ENCODE results near the gene VANGL2. TPM values are rescaled to one million over a fixed set of nuclear protein-coding genes. Genes with fewer than 3 reads are reported as not detected.

Gene VANGL2
- total RNA-seq, 2 donors from 2014 or later = not detected

- H3K36me3 Mint-ChIP-seq (ENCODE audit: low read depth) = peaks cover 11% of the 10 kb centered on the region
- H3K27ac Mint-ChIP-seq = no peak overlapping the region
- no peak overlapping the region for H3K4me3 Mint-ChIP-seq
- peaks cover 20% of the 10 kb centered on the region for H3K4me1 Mint-ChIP-seq
- DNase-seq = no peak
- no peaks in the 10 kb centered on the region for H3K9me3 ChIP-seq (ENCODE audit: control insufficient read depth, low read length, poor library complexity, severe bottlenecking)
- peaks cover 37% of the 10 kb centered on the region for H3K27me3 Mint-ChIP-seq
- ATAC-seq = no peak
Observed at GRCh38 chr1:160403244-160403643, 2.9 kb downstream of the VANGL2 start.

GRCh38 chr1:160404094-160404493 lies 3.7 kb downstream of the VANGL2 start:
- Mint-ChIP-seq H3K4me1 (peaks cover 18% of the 10 kb centered on the region), H3K36me3 (ENCODE audit: low read depth) (peaks cover 11% of the 10 kb centered on the region), H3K27ac (no peak overlapping the region), H3K4me3 (no peak overlapping the region), H3K27me3 (peaks cover 32% of the 10 kb centered on the region)
- ATAC-seq = no peak
- no peaks in the 10 kb centered on the region for H3K9me3 ChIP-seq (ENCODE audit: control insufficient read depth, low read length, poor library complexity, severe bottlenecking)
- no peak for DNase-seq

- ATAC-seq (no peak), DNase-seq (no peak)
- peaks cover 31% of the 10 kb centered on the region for H3K27me3 Mint-ChIP-seq
- H3K36me3 Mint-ChIP-seq (ENCODE audit: low read depth) = peaks cover 11% of the 10 kb centered on the region
- no peaks in the 10 kb centered on the region for H3K9me3 ChIP-seq (ENCODE audit: control insufficient read depth, low read length, poor library complexity, severe bottlenecking)
- peaks cover 18% of the 10 kb centered on the region for H3K4me1 Mint-ChIP-seq
- H3K27ac Mint-ChIP-seq = no peak overlapping the region
- no peak overlapping the region for H3K4me3 Mint-ChIP-seq
Observed at GRCh38 chr1:160405331-160405877, 5.0 kb downstream of the VANGL2 start.

GRCh38 chr1:160406131-160406968 lies 6.0 kb downstream of the VANGL2 start:
- no peaks in the 10 kb centered on the region for H3K9me3 ChIP-seq (ENCODE audit: control insufficient read depth, low read length, poor library complexity, severe bottlenecking)
- DNase-seq (no peak), ATAC-seq (no peak)
- Mint-ChIP-seq H3K36me3 (ENCODE audit: low read depth) (peaks cover 7% of the 10 kb centered on the region), H3K27ac (peak overlapping the region; percentile 16), H3K4me3 (no peak overlapping the region), H3K4me1 (peaks cover 16% of the 10 kb centered on the region), H3K27me3 (peaks cover 27% of the 10 kb centered on the region)

- Mint-ChIP-seq H3K4me1 (peaks cover 6% of the 10 kb centered on the region), H3K27me3 (peaks cover 11% of the 10 kb centered on the region), H3K4me3 (no peak overlapping the region), H3K36me3 (ENCODE audit: low read depth) (no peaks in the 10 kb centered on the region), H3K27ac (no peak overlapping the region)
- no peaks in the 10 kb centered on the region for H3K9me3 ChIP-seq (ENCODE audit: control insufficient read depth, low read length, poor library complexity, severe bottlenecking)
- DNase-seq = no peak
- no peak for ATAC-seq
Observed at GRCh38 chr1:160407839-160408801, 7.8 kb downstream of the VANGL2 start.

GRCh38 chr1:160408864-160409263 lies 8.5 kb downstream of the VANGL2 start:
- Mint-ChIP-seq H3K4me1 (peaks cover 3% of the 10 kb centered on the region), H3K27ac (no peak overlapping the region), H3K27me3 (peaks cover 3% of the 10 kb centered on the region), H3K36me3 (ENCODE audit: low read depth) (no peaks in the 10 kb centered on the region), H3K4me3 (no peak overlapping the region)
- ATAC-seq (no peak), DNase-seq (no peak)
- H3K9me3 ChIP-seq (ENCODE audit: control insufficient read depth, low read length, poor library complexity, severe bottlenecking) = no peaks in the 10 kb centered on the region

GRCh38 chr1:160409486-160409885 lies 9.1 kb downstream of the VANGL2 start:
- Mint-ChIP-seq H3K4me3 (no peak overlapping the region), H3K36me3 (ENCODE audit: low read depth) (no peaks in the 10 kb centered on the region), H3K27ac (no peak overlapping the region), H3K4me1 (peaks cover 3% of the 10 kb centered on the region), H3K27me3 (no peaks in the 10 kb centered on the region)
- ATAC-seq (no peak), DNase-seq (no peak)
- no peaks in the 10 kb centered on the region for H3K9me3 ChIP-seq (ENCODE audit: control insufficient read depth, low read length, poor library complexity, severe bottlenecking)

GRCh38 chr1:160410406-160411005 lies 10.1 kb downstream of the VANGL2 start:
- Mint-ChIP-seq H3K36me3 (ENCODE audit: low read depth) (no peaks in the 10 kb centered on the region), H3K4me3 (no peak overlapping the region), H3K27ac (peak overlapping the region; percentile 53), H3K27me3 (peaks cover 6% of the 10 kb centered on the region), H3K4me1 (peaks cover 3% of the 10 kb centered on the region)
- DNase-seq (no peak), ATAC-seq (no peak)
- H3K9me3 ChIP-seq (ENCODE audit: control insufficient read depth, low read length, poor library complexity, severe bottlenecking) = no peaks in the 10 kb centered on the region

GRCh38 chr1:160411271-160412027 lies 11.1 kb downstream of the VANGL2 start:
- Mint-ChIP-seq H3K4me1 (peaks cover 3% of the 10 kb centered on the region), H3K36me3 (ENCODE audit: low read depth) (no peaks in the 10 kb centered on the region), H3K27ac (peak overlapping the region; percentile 53), H3K27me3 (peaks cover 6% of the 10 kb centered on the region), H3K4me3 (no peak overlapping the region)
- DNase-seq (no peak), ATAC-seq (no peak)
- no peaks in the 10 kb centered on the region for H3K9me3 ChIP-seq (ENCODE audit: control insufficient read depth, low read length, poor library complexity, severe bottlenecking)

GRCh38 chr1:160412028-160412362 lies 11.6 kb downstream of the VANGL2 start:
- DNase-seq = no peak
- H3K36me3 Mint-ChIP-seq (ENCODE audit: low read depth) = no peaks in the 10 kb centered on the region
- no peak overlapping the region for H3K4me3 Mint-ChIP-seq
- H3K27me3 Mint-ChIP-seq = peaks cover 6% of the 10 kb centered on the region
- no peak overlapping the region for H3K27ac Mint-ChIP-seq
- ATAC-seq = no peak
- H3K9me3 ChIP-seq (ENCODE audit: control insufficient read depth, low read length, poor library complexity, severe bottlenecking) = no peaks in the 10 kb centered on the region
- peaks cover 3% of the 10 kb centered on the region for H3K4me1 Mint-ChIP-seq

GRCh38 chr1:160413716-160414115 lies 13.4 kb downstream of the VANGL2 start:
- no peaks in the 10 kb centered on the region for H3K36me3 Mint-ChIP-seq (ENCODE audit: low read depth)
- ATAC-seq = no peak

GRCh38 chr1:160414881-160415280 lies 14.5 kb downstream of the VANGL2 start:
- ATAC-seq = no peak
- Mint-ChIP-seq H3K4me3 (no peak overlapping the region), H3K27me3 (peaks cover 18% of the 10 kb centered on the region)

More at GRCh38 chr1:160413716-160414115, 13.4 kb downstream of the VANGL2 start:
- DNase-seq = no peak
- H3K9me3 ChIP-seq (ENCODE audit: control insufficient read depth, low read length, poor library complexity, severe bottlenecking) = no peaks in the 10 kb centered on the region
- peaks cover 3% of the 10 kb centered on the region for H3K4me1 Mint-ChIP-seq
- H3K4me3 Mint-ChIP-seq = no peak overlapping the region
- H3K27ac Mint-ChIP-seq = no peak overlapping the region
- H3K27me3 Mint-ChIP-seq = peaks cover 8% of the 10 kb centered on the region

More at GRCh38 chr1:160414881-160415280, 14.5 kb downstream of the VANGL2 start:
- Mint-ChIP-seq H3K4me1 (peaks cover 3% of the 10 kb centered on the region), H3K36me3 (ENCODE audit: low read depth) (no peaks in the 10 kb centered on the region), H3K27ac (no peak overlapping the region)
- no peak for DNase-seq
- H3K9me3 ChIP-seq (ENCODE audit: control insufficient read depth, low read length, poor library complexity, severe bottlenecking) = no peaks in the 10 kb centered on the region
